NCI-H187 (cell line): ENCODE data around the gene MYO15A.
"Not testable (repeated sequence)": the region's sequence is repeated elsewhere in the genome, so short reads cannot be mapped to it uniquely, and the experiment has no call there.

Experiments used
- DNase-seq, 2 experiments: peaks; one replicate each; lab custom pipeline; 2025; lab: John Stamatoyannopoulos, UW

Gene MYO15A

DNA sequence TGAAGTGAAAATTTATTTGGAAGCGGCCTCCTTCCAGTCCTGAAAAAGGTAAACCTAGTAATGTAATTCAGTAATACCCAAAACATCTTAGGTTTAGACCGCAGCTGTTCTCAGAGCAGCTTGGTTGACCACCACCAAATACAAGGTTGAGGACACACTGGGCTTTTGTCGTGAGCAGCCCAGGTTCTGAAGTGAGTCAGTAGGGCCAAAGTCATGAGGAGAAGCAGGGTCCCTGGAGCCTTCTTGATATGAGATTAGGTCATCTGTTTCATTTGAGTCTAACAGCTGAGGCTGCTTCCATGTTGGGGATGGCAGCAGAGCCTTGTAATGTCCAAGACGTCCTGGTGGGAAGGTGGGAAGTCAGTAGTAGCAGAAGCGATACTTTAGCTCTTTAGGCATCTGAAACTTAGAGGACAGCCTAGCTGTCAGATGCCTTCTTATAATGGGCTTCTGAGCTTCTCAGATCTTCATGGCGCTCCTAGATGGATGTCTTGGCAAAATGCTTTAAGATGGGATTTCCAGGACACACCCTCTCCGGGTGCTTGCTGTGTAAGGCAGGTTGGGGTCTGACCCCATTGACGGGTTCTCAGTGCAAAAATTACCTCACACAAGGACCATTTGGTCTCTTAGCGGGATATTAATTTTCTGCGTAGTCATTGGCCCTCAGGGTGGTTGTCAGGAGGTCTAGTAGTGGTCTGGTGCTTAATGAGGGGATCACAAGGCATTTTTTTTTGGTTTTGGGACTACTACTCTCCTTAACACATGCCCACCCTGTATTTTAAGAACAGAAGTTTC lies 77.5 kb downstream of the MYO15A start:
- DNase-seq = no peak

DNA sequence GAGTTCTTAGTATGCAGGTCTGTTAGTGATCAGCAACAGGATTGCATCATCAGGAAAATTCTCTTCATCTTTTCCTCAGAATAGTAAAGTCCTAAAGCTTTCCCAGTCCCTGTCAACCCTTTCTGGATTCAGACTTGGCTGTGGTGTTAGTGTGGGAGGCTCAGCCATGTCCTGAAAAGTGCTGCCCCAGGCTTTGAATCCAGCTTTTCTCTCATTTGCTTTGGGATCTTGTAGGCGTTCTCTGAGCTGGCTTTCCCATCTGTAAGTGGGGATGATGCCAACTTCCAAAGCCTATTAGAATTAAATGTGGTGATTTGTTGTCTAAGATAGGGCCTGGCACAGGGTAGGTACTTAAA lies 78.0 kb downstream of the MYO15A start:
- DNase-seq = no peak

DNA sequence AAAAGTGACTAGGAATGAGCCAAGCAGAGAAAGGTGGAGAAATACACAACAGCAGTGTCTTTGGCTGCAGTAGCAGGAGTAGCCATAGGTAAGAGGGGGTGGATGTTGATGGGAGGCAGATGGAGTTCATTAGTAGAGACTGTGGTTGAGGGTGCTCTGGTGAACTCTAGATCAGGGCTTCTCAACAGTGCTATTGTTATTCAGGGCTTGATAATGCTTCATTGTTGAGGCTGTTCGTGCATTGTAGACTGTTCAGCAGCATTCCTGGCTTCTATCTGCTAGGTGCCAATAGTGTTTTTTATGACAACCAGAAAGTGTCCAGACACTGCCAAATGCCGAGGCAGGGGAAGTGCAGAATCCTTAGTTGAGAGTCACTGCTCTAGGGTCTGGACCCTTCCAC lies 78.7 kb downstream of the MYO15A start:
- no peak for DNase-seq

DNA sequence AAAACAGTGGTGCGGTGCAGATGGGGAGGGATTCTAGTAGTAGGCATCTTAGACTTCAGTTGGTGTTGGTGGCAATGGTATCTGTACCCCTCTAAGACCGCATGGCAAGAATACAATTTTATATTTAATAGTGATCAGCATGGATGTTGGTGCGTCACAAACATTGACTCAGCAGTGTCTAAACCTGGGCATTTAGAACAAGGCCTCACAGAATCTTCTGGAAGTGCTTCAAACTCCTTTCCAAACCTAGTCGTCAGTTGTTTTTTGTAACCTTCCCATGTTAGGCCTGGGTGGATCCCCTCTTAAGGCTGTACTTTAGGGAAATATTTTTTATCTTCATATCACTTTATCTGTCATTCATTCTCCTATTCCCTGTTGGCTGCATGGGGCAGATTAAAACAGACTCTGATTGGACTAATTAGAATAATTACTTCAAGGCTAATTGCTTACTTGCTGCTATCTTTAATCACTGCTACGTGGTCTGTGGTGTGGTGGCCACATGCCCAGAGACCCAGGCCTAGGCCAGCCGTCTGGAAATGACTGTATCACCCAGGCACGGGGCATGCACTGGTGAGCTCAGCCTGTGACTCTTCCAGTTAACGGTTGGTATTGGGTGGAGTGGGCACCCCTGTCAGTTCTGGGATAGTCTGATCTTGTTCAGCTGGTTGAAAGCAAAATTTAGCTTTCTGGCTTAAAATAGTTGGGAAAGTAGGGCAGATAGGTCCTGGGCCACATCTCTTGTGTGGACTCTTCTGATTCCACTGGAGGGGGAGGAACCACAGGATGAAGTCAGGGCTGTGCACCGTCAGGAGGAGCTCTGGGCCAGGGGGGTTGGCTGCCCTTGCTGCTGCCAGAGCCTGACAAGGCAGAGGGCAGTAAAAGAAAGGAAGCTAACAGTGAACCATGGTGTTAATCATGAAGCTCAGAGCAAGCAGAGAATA lies 79.5 kb downstream of the MYO15A start:
- no peak for DNase-seq

DNA sequence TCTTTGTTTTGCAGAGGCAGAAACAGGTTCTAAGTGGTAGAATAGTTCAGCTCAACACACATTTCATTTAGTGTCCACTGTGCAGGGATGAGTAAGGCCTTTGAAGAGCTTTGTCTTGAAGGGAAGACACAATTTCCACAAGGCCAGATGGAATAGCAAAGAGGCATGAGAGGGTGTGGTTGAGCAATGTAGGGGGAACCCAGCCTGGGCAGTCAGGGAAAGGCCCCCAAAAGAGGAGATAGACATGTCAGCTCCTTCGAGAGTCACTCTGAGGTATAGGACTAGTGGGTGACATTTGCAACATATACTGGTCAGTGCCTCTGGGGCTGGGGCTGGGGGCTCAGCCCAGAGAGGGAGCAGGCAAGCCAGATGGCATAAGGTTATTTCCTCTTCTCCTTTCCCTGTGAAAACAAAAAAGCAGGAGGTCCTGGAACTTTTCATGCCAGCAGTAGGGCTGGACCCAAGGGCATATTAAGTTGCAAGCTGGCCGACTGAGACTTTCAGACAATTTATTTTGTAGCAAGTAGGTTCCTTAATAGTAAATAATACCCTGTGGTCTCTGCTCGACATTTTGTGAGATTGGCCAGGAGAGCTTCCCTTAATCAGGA lies 82.2 kb downstream of the MYO15A start:
- DNase-seq = no peak

DNA sequence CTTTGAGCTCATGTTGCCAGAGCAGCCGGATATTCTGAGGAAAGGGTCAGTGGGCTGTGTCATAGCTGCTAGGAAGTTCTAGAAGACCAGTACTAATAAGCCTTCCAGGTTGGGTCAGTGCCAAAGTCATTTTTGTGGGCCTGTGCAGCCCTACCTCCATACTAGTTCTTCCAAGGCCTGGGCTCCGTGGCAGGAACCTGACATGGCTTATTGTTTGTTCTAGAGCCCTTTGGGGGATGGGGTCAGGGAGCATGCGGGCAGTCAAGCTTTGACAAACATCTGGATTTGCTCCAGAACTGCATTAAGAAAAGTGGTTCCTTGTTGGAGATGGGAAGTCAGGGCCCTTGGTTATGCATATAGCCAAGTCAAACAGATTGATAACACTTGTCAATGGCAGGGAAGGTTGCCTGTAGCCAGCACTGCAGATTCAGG lies 82.7 kb downstream of the MYO15A start:
- no peak for DNase-seq

DNA sequence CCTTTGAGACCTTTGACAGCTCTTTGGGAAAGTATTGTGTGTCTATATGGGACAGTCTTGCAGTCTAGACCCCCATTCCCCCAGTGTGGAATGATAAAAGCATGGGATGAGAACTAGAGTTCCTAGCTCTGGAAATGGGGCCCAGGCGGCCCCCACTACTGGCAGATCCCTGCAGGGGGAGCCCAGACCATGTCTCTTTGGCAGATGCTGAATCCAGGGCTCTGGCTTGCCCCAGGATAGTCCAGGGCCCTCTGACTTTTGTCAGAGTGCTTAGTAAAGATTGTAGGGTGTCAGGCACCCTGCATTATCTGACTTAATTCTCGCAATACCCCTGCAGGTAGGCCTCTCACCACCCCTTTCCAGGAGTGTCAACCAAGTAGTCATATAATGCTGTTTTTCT lies 83.4 kb downstream of the MYO15A start:
- no peak for DNase-seq

DNA sequence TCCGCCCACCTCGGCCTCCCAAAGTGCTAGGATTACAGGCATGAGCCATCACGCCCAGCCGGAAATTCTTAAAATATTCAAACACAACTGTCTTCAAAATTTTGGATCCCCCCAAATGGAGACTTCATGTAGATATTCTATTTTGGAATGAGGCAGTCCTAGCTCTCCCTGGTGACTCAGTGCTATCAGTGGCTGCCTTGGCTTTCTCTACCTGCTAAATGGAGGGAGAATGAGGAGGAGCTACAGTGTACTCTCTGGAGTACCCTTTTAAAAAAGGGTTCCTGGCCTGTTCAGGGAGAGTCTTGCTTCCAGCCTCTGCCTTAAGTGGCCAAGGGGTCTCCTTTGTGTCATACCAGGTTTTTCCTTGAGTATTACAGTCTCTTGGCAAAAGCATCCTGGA lies 85.8 kb downstream of the MYO15A start:
- DNase-seq = no peak

DNA sequence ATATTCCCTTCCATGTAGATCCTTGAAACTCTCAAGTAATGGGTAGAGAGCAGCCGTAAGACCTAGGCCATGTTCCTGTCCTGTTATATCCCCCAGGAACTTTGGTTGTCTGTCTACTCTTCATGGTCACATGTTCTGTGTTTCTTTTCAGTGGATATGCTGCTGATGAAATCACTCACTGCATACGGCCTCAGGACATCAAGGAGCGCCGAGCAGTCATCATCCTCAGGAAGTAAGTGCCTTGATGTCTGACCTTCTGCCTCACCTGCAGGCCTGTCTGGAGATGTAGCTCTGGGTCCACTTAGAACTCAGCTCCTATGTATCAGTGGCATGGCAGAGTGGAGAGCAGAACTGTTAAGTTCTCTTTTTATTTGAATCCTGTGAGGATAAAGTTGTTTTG lies 86.2 kb downstream of the MYO15A start:
- no peak for DNase-seq

DNA sequence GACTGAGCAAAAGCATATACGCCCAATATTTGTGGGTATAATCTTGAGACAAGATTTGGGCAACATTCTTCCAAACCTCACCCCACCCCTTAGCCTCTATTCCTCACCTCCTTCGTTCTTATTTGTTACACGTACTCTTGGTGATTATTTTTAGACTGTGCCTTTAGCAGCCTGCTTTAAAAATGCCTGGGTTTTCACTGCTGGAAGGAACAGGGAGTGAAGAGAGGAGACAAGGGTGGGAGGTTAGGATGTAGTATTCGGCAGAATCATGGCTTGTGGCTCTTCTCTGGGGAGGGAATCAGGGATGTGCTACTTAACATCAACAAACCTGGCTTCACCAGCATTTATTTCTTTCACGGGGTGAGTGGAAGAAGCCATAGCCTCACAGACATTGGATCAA lies 86.7 kb downstream of the MYO15A start:
- no peak for DNase-seq

DNA sequence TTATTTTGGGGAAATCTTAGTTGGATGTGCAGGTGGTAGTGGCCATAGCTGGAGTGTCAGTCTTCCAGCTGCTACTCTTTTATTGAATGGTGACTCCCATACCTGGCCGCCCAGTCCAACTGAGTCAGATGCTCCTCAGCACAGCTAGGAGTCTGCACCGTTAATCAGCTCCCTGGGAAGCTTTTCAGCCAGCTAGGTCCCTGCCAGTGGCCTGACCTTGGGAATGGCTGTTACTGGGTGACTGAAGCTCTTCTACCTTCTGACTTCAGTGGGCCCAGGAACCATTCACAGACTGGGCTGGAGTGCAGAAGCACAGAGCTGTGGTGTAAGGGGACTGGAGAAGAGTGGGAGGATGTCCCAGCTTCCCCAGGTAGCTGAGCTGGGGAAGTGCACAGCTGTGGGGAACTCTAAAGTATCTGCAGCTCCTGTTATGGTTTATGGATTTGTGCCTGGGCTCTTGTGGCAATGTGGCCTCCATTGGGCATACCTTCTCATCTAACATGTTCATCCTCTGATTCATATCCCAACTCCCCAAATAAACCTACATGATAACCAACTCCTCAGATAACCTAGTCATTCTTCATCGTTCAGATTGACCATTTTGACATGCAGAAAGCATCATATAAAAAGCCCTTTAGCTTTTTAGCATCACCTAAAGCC lies 89.1 kb downstream of the MYO15A start:
- DNase-seq = no peak

DNA sequence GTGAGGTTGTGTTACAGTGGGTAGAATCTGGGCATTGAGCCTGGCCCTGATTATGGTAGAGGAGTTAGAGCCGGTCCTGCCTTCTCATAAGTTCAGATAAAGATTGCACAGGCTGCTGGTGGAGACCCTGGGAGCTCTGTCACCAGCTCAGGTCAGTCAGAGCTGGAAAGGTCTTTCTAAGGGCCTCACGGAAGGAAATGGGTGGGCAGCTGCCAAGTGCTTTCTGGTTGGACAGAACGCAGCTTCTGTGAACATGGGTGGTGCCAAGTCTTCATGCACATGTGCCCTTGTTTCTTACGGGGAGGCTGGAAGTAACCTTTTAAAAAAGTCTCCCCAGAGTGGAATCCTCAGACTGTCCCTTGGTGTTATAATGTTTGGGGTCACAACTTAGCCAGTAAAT lies 90.0 kb downstream of the MYO15A start:
- no peak for DNase-seq

DNA sequence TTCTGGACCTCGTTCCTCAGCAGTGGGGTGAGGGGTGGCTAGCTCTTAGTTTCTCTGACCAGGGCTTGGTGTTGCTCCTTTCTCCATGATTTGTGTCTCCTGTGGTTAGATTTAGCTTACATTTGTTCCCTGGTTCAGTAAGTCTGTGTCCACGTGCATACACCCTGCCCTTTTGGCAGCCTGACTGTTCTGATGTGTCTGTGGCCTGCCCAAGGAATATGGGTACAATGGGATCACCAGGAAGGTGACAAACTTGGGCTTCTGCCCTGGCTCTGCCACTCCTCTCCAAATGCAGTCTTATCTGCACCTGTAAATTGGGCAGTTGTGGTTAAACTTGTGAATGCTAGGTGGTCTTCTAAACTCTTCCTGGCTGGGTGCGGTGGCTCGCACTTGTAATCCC lies 92.6 kb downstream of the MYO15A start:
- no peak for DNase-seq

DNA sequence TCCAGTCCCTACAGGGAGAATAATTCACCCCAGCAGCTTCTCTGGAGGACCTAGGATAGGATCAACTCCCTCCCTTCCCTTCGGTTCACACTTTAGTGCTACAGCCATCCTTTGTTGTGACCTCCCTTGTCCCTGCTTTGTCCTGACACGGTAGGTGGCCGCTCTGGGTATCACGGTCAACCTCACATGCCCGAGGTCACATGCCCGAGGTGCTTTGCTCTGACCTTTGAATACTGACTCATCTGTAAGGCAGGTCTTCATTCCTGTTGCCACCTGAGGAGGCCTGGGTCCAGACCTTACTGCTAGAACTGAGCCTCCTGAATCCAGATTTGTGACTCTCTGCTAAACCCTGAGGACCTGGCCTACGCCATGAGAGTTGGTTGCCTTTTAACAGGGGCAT lies 94.8 kb downstream of the MYO15A start:
- no peak for DNase-seq

DNA sequence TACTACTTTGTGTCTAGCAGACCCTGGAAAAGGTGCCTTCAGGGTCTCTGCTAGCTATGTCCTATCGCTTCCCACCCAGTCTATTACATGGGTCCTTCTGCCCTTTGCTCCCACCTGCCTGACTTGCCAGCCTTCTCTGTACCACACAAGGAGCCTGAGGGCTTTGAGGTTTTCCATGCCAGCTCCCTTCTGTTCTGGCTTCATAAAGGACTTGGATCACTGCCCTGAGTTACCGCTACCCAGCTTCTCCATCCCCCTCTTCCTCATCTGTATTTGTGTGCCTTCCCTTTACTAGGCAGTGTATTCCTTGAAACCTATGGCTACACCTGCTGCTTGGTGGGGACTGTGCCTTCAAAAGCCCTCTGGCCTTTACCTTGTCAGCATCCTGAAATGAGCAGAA lies 97.3 kb downstream of the MYO15A start:
- DNase-seq = no peak

DNA sequence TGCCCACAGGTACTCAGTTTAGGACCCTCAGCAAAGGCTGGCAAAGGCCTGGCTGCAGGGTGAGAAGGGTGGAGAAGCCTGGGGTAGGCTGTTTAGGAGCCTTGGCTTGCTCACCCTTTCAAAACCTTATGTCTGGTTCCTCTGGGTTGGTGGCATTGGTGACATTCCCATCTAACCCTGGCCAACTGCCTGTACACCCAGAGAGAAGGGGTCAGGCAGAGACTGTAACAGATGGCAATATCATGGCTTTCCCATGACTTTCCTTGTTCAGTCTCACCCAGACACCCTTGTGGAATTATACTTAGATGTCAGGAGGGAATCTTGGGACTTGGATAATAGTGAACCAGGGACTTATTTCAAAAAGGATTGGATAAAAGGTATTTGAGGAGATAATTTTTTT lies 98.4 kb downstream of the MYO15A start:
- no peak for DNase-seq

DNA sequence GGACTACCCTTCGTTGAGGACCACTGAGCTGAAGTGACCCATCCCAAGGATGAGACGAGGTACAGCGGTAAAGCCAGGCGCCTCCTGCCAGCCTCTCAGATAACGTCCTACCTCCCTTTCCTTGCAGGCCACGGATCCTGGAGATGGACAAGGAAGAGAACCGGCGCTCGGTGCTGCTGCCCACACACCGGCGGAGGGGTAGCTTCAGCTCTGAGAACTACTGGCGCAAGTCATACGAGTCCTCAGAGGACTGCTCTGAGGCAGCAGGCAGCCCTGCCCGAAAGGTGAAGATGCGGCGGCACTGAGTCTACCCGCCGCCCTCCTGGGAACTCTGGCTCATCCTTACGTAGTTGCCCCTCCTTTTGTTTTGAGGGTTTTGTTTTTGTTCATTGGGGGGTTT lies 99.5 kb downstream of the MYO15A start:
- no peak for DNase-seq

DNA sequence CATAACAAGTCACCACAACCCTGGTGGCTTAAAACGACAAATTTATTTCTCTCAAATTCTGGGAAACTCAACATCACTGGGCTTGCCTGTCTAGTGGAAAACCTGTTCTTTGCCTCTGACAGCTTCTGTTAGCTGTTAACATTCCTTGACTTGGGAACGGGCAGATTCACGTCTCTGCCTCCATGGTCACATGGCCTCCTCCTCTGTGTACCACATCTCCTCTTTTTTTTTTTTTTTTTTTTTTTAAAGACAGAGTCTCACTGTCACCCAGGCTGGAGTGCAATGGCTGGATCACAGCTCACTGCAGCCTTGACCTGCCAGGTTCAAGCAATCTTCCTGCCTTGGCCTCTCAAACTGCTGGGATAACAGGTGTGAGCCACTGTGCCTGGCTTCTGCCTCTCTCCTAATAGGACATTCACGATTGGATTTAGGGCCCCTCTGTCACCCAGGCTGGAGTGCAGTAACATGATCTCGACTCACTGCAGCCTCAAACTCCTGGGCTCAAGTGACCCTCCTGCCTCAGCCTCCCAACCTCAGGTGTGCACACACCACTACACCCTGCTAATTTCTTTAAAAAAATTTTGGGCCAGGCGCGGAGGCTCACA lies 105.2 kb downstream of the MYO15A start:
- no peak for DNase-seq

DNA sequence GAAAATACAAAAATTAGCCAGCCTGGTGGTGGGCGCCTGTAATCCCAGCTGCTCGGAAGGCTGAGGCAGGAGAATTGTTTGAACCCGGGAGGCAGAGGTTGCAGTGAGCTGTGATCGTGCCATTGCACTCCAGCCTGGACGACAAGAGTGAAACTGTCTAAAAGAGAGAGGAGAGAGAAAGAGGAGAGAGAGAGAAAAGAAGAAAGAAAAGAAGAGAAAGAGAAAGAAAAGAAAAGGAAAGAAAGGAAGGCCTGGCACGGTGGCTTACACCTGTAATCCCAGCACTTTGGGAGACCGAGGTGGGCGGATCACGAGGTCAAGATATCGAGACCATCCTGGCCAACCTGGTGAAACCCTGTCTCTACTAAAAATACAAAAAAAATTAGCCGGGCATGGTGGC lies 108.3 kb downstream of the MYO15A start:
- not testable (repeated sequence) for DNase-seq

DNA sequence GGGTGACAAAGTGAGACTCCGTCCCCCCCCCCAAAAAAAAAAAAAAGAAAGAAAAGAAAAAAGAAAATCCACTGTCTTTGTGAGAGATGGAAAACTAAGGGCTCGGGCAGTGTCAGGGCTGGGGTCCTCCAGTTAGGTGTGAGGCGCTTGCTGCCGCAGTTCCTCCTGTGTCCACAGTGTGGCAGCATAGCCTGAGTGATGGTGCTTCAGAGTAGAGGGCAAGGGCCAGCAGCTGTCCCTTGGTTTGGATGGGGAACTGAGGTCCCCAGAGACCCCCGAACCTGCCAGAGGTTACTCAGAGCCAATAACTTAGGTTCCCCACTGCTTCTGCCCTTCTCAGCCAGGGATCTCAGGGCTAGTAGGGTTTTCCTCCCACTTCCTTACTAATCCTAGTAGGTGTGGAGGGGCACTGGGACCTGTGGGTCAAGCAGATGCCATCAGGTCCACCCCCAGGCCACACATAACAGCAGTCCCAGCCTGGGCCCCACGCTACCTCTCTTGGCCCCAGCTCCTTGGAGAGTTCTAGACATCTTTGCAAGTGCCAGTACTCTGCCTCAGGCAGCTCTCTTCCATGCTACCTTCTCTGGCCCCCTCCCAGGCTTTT lies 109.0 kb downstream of the MYO15A start:
- no peak for DNase-seq

DNA sequence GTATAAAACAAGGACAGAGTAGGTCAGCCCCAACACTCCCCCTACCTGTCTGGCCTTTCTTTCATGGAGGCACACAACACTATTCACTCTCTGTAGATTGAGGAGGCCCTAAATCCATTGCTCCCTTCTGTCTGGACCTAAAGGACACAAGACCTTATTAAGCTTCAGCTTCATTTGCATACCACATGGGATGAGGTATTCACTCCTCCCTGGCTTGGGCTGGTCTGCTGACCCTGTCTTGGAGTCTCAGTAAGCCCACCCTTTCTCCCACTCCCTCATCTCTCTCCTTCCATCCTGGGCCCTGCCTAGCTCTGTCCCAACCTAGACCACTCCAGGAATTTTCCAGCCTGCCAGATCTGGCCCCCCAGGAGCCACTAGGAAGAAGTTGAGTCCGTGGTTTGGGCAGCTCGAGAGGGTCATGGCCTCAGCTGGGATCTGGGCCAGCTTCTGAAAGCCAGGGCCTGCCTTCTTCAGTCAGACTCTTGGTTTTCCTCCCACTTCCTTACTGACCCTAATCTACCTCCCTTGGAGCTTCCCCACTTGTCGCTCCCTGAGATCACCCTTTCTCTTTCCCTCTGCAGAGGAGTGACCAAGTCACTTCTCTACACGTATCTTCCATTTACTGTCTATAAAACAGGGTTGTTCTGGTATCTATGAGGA lies 110.3 kb downstream of the MYO15A start:
- no peak for DNase-seq
